AG04449 (cell line): ENCODE results near the gene GAN.

Experiments used
- CTCF ChIA-PET: fragments of 350-600 bp; formaldehyde crosslinking; extraction: SDS; loops from one replicate; lab custom pipeline; 2021; ENCODE audit warnings: antibody characterized with exemption; lab: Yijun Ruan, JAX
- POLR2A ChIA-PET: fragments of 400-600, 350-600 bp; formaldehyde crosslinking; extraction: SDS; loops from one replicate; lab custom pipeline; 2020; ENCODE audit warnings: antibody characterized with exemption, inconsistent platforms; lab: Yijun Ruan, JAX
- DNase-seq: peaks from one replicate; pipeline ENCODE4 v3.0.0-alpha.2; 2010; ENCODE audit warnings: low read depth, low spot score
- H3K4me3 ChIP-seq: 2 replicates; pipeline ENCODE4 v1.5.1; 2011; ENCODE audit warnings: low read depth, mild to moderate bottlenecking, control low read depth, low read length
- TF ChIP-seq, protein P1 (sequence below): IDR thresholded peaks from one replicate; pipeline ENCODE4 v1.5.1; 2011; ENCODE audit warnings: mild to moderate bottlenecking, moderate library complexity, low read length, control low read depth, inconsistent platforms; ENCODE audit not compliant: insufficient read depth; ENCODE audit errors: missing control alignments

Gene GAN

DNA sequence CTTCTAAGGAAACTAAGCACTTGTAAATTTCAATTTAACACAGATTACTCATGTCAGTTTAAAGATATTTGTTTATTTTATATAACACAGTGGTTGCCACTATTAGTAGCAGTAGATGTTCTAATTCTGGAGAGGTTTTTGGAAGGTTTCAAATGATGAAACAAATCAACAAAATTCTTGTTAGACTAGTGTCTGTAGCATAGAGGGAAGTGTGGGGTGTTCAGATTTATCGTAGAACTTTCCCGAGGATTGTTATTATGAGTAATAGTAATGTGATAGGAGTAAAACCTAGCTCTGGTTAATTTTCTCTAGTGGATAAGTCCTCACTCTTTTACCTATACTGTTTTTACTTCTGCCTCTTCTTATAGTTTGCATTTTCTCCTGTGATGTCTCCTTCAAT is 6.3 kb downstream of the GAN start:
- TF ChIP-seq, protein P1, sequence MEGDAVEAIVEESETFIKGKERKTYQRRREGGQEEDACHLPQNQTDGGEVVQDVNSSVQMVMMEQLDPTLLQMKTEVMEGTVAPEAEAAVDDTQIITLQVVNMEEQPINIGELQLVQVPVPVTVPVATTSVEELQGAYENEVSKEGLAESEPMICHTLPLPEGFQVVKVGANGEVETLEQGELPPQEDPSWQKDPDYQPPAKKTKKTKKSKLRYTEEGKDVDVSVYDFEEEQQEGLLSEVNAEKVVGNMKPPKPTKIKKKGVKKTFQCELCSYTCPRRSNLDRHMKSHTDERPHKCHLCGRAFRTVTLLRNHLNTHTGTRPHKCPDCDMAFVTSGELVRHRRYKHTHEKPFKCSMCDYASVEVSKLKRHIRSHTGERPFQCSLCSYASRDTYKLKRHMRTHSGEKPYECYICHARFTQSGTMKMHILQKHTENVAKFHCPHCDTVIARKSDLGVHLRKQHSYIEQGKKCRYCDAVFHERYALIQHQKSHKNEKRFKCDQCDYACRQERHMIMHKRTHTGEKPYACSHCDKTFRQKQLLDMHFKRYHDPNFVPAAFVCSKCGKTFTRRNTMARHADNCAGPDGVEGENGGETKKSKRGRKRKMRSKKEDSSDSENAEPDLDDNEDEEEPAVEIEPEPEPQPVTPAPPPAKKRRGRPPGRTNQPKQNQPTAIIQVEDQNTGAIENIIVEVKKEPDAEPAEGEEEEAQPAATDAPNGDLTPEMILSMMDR = no peak
- no peak overlapping the region for H3K4me3 ChIP-seq
- POLR2A ChIA-PET = no interaction called here
- no peak for DNase-seq
- CTCF ChIA-PET = no interaction called here

DNA sequence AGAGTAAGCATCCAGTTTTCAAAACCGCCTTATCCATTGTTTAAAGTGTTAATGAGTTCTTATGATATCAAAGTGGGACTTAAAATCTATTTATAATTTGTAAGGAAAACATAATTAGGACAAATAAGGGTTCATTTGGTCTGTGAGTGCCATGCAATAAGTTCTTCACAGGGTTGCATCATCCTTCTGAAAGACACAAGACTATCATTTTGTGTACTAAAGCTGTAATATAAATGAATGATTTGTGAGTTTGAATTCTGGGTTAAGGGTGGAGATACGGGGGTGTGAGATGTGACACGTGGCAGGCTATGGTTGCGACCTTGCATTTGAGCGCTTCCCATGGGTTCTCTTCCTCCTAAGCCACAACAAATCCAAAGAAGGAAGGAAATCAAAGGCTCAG is 6.8 kb downstream of the GAN start:
- POLR2A ChIA-PET = no interaction called here

DNA sequence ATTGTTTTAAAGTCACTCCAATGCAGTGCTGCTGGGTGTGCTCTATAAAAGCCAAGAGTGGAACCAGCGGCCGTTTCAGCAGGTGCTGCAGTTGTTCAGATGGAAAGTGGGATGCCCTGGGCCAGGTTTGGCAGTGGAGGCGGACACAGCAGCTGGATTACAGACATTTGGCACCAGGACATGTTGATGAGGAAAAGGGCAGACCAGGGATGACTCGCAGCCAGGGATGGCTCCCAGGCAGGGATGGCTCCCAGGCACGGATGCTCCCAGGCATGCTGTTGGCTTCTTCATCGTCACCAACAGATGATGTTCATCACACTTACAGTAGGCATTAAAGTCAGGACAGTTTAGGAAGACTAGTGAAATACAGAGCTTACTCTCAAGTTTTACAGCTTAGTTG is 10.0 kb downstream of the GAN start:
- no peak overlapping the region for H3K4me3 ChIP-seq
- TF ChIP-seq, protein P1 = no peak
- CTCF ChIA-PET = no interaction called here
- no peak for DNase-seq
- POLR2A ChIA-PET = no interaction called here

More for the DNA sequence above, 6.8 kb downstream of the GAN start:
- CTCF ChIA-PET = no interaction called here
- H3K4me3 ChIP-seq = no peak overlapping the region
- no peak for DNase-seq
- TF ChIP-seq, protein P1 = no peak

- ChIA-PET POLR2A (interaction anchor here (1.1 kb wide), 1 partner anchor 12 kb away, joined by 3 read pairs; the partner anchor contains the start of gene GAN), CTCF (no interaction called here)
- TF ChIP-seq, protein P1 = no peak
- no peak overlapping the region for H3K4me3 ChIP-seq
- DNase-seq = no peak
Measured at GRCh38 chr16:81327011-81327410, 12.2 kb downstream of the GAN start.

DNA sequence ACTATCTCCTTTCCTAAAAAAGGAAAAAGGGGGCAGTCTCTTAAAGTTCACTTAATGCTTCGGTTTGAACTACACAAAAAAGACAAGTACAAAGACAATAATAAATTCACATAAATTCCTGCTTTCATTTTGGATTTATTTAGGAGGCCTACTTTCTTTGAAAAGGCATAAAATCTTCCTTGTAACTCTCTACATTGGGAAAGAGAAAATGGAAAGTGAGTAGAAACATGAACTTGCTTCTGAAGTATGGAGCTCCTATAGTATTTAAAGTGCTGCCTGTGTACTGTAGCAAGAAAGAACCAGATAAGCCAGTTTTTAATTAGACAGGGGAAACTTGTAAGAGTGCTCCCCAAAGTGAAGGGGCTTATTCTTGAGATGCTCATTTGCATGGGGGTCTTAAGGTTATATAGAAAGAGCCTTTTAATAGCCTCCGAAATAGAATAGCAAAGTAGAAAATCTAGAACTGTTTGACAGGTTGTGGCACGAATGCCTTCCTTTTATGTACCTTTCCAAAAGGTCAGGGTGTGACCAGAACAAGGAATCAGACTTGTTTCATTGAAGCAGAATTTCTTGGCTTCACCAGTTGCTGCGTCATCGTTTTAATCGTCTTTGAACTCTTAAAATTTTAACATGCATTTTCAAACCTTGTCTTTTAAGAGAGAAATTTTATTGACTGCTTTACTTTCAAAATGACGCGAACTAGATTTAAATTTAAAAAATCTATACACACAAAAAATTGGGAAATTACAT is 12.9 kb downstream of the GAN start:
- CTCF ChIA-PET = interaction anchor here (1.0 kb wide), 1 partner anchor 123 kb away, joined by 3 read pairs; no protein-coding TSS in a partner anchor
- DNase-seq = no peak
- TF ChIP-seq, protein P1 = no peak
- POLR2A ChIA-PET = interaction anchor here (1.1 kb wide), 1 partner anchor 13 kb away, joined by 3 read pairs; the partner anchor contains the start of gene GAN
- H3K4me3 ChIP-seq = no peak overlapping the region

- ChIA-PET POLR2A (no interaction called here), CTCF (no interaction called here)
- no peak for DNase-seq
- no peak overlapping the region for H3K4me3 ChIP-seq
- TF ChIP-seq, protein P1 = no peak
Measured at GRCh38 chr16:81329947-81330346, 15.2 kb downstream of the GAN start.
